Measurements from ENCODE around the gene SLC25A18.

Gene SLC25A18

DNA sequence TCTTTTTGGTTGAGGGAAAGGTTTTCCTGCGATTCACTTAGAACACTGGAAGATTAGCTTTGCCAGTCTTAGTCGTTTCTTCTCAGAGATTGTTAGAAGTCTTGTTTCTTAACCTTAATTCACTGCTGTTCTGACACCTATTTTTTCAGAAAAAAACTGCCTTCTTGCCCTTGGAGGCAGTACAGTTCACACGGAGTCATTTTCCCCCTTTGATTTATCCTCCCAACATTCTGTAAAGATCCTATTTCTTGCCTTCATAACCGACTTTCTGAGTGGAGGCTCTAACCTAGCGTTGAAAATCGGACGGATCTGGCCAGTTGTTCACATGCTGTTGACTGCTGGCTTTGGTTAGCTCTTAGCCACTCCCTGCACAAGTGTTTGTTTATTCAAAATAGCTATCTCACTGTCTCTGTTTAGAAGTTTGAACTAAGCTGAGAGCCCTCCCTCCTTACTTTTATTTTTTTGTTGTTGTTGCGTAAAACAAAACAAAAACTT lies 76.0 kb downstream of the SLC25A18 start:
- no peak for DNase-seq (ENCODE audit: low spot score)
- Histone ChIP-seq H3K27ac (ENCODE audit: poor library complexity, severe bottlenecking) (peak overlapping the region; percentile 93), H3K4me1 (ENCODE audit: insufficient read depth, poor library complexity, severe bottlenecking) (peaks cover 9% of the 10 kb centered on the region), H3K36me3 (ENCODE audit: low read depth) (0 out of 2 replicates have a peak, but pooled peaks cover 5% of the 10 kb centered on the region), H3K4me3 (ENCODE audit: severe bottlenecking) (peak overlapping the region; percentile 72), H3K27me3 (ENCODE audit: insufficient read depth, poor library complexity, severe bottlenecking) (no peaks in the 10 kb centered on the region), H3K9me3 (ENCODE audit: severe bottlenecking) (no peaks in the 10 kb centered on the region)
- 0 out of 3 replicates have a peak, but pooled peaks have one; percentile 15 for ATAC-seq (ENCODE audit: low read depth)
- TF ChIP-seq, protein P1, sequence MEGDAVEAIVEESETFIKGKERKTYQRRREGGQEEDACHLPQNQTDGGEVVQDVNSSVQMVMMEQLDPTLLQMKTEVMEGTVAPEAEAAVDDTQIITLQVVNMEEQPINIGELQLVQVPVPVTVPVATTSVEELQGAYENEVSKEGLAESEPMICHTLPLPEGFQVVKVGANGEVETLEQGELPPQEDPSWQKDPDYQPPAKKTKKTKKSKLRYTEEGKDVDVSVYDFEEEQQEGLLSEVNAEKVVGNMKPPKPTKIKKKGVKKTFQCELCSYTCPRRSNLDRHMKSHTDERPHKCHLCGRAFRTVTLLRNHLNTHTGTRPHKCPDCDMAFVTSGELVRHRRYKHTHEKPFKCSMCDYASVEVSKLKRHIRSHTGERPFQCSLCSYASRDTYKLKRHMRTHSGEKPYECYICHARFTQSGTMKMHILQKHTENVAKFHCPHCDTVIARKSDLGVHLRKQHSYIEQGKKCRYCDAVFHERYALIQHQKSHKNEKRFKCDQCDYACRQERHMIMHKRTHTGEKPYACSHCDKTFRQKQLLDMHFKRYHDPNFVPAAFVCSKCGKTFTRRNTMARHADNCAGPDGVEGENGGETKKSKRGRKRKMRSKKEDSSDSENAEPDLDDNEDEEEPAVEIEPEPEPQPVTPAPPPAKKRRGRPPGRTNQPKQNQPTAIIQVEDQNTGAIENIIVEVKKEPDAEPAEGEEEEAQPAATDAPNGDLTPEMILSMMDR (IDR thresholded peaks at IDR 0.05; ENCODE audit: poor library complexity, severe bottlenecking), result no peak

All from RWPE2 (cell line).